Left ventricle myocardium inferior (tissue), 1 donor: ENCODE results near the gene NFIB. TPM values are rescaled to one million over a fixed set of nuclear protein-coding genes. Genes with fewer than 3 reads are reported as not detected.
A peak's percentile ranks its signal among the peaks of the same experiment; 100 is the strongest.

ENCODE experiments used
- DNase-seq: peaks from one replicate; pipeline ENCODE4 v3.0.0-alpha.2; 2020
- H3K27ac ChIP-seq: fragments of 200-600 bp; replicated peaks from 2 replicates; pipeline ENCODE4 v1.8.0; 2021
- H3K27me3 ChIP-seq: fragments of 200-600 bp; 2 replicates; pipeline ENCODE4 v1.8.0; 2021; ENCODE audit warnings: low read depth
- H3K36me3 ChIP-seq: fragments of 200-600 bp; 2 replicates; pipeline ENCODE4 v1.8.0; 2021
- H3K4me1 ChIP-seq: fragments of 200-600 bp; 2 replicates; pipeline ENCODE4 v1.8.0; 2021
- H3K4me3 ChIP-seq: fragments of 200-600 bp; 2 replicates; pipeline ENCODE4 v1.8.0; 2021; ENCODE audit warnings: mild to moderate bottlenecking, moderate library complexity
- H3K9me3 ChIP-seq: fragments of 200-600 bp; replicated peaks from 2 replicates; pipeline ENCODE4 v1.8.0; 2021
- CTCF ChIP-seq: fragments of 200-600 bp; IDR thresholded peaks from 2 replicates; pipeline ENCODE4 v1.8.0; 2021; ENCODE audit warnings: antibody characterized with exemption, mild to moderate bottlenecking, borderline replicate concordance
- intact Hi-C: fragments of 100-400 bp; cut with micrococcal nuclease; formaldehyde crosslinking; loops from one replicate; pipeline ENCODE4 v1.11.0; 2022
- total RNA-seq: library from RNA; stranded (reverse); fragmentation: NEBNext Ultra II Directional; extraction: Animal tissue kit (Norgen Biotek cat#: 25700); gene quantifications from one replicate; pipeline ENCODE4 v1.2.1, GENCODE V29; 2021
- donor health status: DM: no; HTN: yes; CAD: no; lungs with severe emphysema.

The NFIB gene
- total RNA-seq, 1 donor from 2014 or later = 110 TPM

GRCh38 chr9:14302405-14302804, 11.5 kb downstream of the NFIB start:
- intact Hi-C loops = no loop called here
- Histone ChIP-seq H3K4me1 (peaks cover 100% of the 10 kb centered on the region), H3K4me3 (peak overlapping the region; percentile 6), H3K9me3 (no peaks in the 10 kb centered on the region), H3K36me3 (peaks cover 25% of the 10 kb centered on the region), H3K27ac (peak overlapping the region; percentile 100), H3K27me3 (no peaks in the 10 kb centered on the region)
- no peak for TF ChIP-seq CTCF
- DNase-seq = no peak

GRCh38 chr9:14301583-14302021, 12.3 kb downstream of the NFIB start:
- Histone ChIP-seq H3K27me3 (no peaks in the 10 kb centered on the region), H3K4me3 (peak overlapping the region; percentile 31), H3K9me3 (no peaks in the 10 kb centered on the region), H3K27ac (peak overlapping the region; percentile 100), H3K4me1 (peaks cover 100% of the 10 kb centered on the region), H3K36me3 (peaks cover 20% of the 10 kb centered on the region)
- intact Hi-C loops = no loop called here
- DNase-seq = no peak
- no peak for TF ChIP-seq CTCF

GRCh38 chr9:14301006-14301405, 12.9 kb downstream of the NFIB start:
- Histone ChIP-seq H3K27ac (peak overlapping the region; percentile 100), H3K4me1 (peaks cover 100% of the 10 kb centered on the region), H3K36me3 (peaks cover 16% of the 10 kb centered on the region), H3K27me3 (no peaks in the 10 kb centered on the region), H3K9me3 (no peaks in the 10 kb centered on the region), H3K4me3 (peak overlapping the region; percentile 31)
- intact Hi-C loops = no loop called here
- no peak for TF ChIP-seq CTCF
- no peak for DNase-seq

GRCh38 chr9:14300588-14300987, 13.4 kb downstream of the NFIB start:
- H3K27ac ChIP-seq = peak overlapping the region; percentile 100
- no peaks in the 10 kb centered on the region for H3K27me3 ChIP-seq
- intact Hi-C loops = no loop called here
- TF ChIP-seq CTCF = no peak
- no peaks in the 10 kb centered on the region for H3K9me3 ChIP-seq
- DNase-seq = no peak
- peak overlapping the region; percentile 23 for H3K4me3 ChIP-seq
- H3K36me3 ChIP-seq = peaks cover 16% of the 10 kb centered on the region
- H3K4me1 ChIP-seq = peaks cover 98% of the 10 kb centered on the region

- Histone ChIP-seq H3K36me3 (peaks cover 16% of the 10 kb centered on the region), H3K4me1 (peaks cover 92% of the 10 kb centered on the region), H3K27me3 (no peaks in the 10 kb centered on the region), H3K27ac (peak overlapping the region; percentile 100), H3K9me3 (no peaks in the 10 kb centered on the region), H3K4me3 (peak overlapping the region; percentile 23)
- TF ChIP-seq CTCF = no peak
- intact Hi-C loops = no loop called here
- no peak for DNase-seq
These were observed 13.9 kb downstream of the NFIB start for GRCh38 chr9:14300040-14300439.
